Measurements from ENCODE around the gene COPS3.
A peak's percentile ranks its signal among the peaks of the same experiment; 100 is the strongest.
"Not testable (repeated sequence)": the region's sequence is repeated elsewhere in the genome, so short reads cannot be mapped to it uniquely, and the experiment has no call there.

The COPS3 gene

GRCh38 chr17:17279316-17279715, 1.7 kb downstream of the COPS3 start:
- no peak for DNase-seq (ENCODE audit: low read depth, low spot score)
- Histone ChIP-seq H3K9me3 (ENCODE audit: insufficient read depth, low read length) (no peaks in the 10 kb centered on the region), H3K4me3 (ENCODE audit: insufficient read length, low read depth) (peak overlapping the region; percentile 59), H3K4me1 (ENCODE audit: insufficient read depth, insufficient read length) (no peaks in the 10 kb centered on the region), H3K36me3 (ENCODE audit: insufficient read depth, insufficient read length, low read length) (peaks cover 31% of the 10 kb centered on the region), H3K9ac (ENCODE audit: insufficient read length, low read depth) (peak overlapping the region; percentile 44), H3K27me3 (ENCODE audit: insufficient read depth, insufficient read length) (no peaks in the 10 kb centered on the region)
- TF ChIP-seq ZNF274 (IDR thresholded peaks at IDR 0.05; ENCODE audit: low read depth, low read length): no peak
- TF ChIP-seq SUZ12 (IDR thresholded peaks at IDR 0.05; ENCODE audit: extremely low read depth, insufficient read depth, insufficient read length): no peak
- TF ChIP-seq YY1 (IDR thresholded peaks at IDR 0.05; ENCODE audit: insufficient read depth, insufficient read length): no peak

- H3K27me3 ChIP-seq (ENCODE audit: insufficient read depth, insufficient read length); DNase-seq (ENCODE audit: low read depth, low spot score); H3K9me3 ChIP-seq (ENCODE audit: insufficient read depth, low read length); H3K4me1 ChIP-seq (ENCODE audit: insufficient read depth, insufficient read length); H3K4me3 ChIP-seq (ENCODE audit: insufficient read length, low read depth); H3K9ac ChIP-seq (ENCODE audit: insufficient read length, low read depth): not testable (repeated sequence)
- H3K36me3 ChIP-seq (ENCODE audit: insufficient read depth, insufficient read length, low read length): peaks cover 48% of the 10 kb centered on the region
Measured at GRCh38 chr17:17277431-17277830, 3.6 kb downstream of the COPS3 start.

GRCh38 chr17:17275971-17276370, 5.1 kb downstream of the COPS3 start:
- Histone ChIP-seq H3K4me1 (ENCODE audit: insufficient read depth, insufficient read length) (no peaks in the 10 kb centered on the region), H3K4me3 (ENCODE audit: insufficient read length, low read depth) (no peak overlapping the region), H3K36me3 (ENCODE audit: insufficient read depth, insufficient read length, low read length) (peaks cover 54% of the 10 kb centered on the region), H3K9me3 (ENCODE audit: insufficient read depth, low read length) (no peaks in the 10 kb centered on the region), H3K27me3 (ENCODE audit: insufficient read depth, insufficient read length) (no peaks in the 10 kb centered on the region), H3K9ac (ENCODE audit: insufficient read length, low read depth) (no peak overlapping the region)
- no peak for TF ChIP-seq ZNF274 (IDR thresholded peaks at IDR 0.05; ENCODE audit: low read depth, low read length)
- TF ChIP-seq YY1 (IDR thresholded peaks at IDR 0.05; ENCODE audit: insufficient read depth, insufficient read length): no peak
- no peak for TF ChIP-seq SUZ12 (IDR thresholded peaks at IDR 0.05; ENCODE audit: extremely low read depth, insufficient read depth, insufficient read length)
- no peak for DNase-seq (ENCODE audit: low read depth, low spot score)

- peak; percentile 5 for DNase-seq (ENCODE audit: low read depth, low spot score)
- H3K9ac ChIP-seq (ENCODE audit: insufficient read length, low read depth): no peak overlapping the region
- no peak for TF ChIP-seq ZNF274 (IDR thresholded peaks at IDR 0.05; ENCODE audit: low read depth, low read length)
- no peak for TF ChIP-seq YY1 (IDR thresholded peaks at IDR 0.05; ENCODE audit: insufficient read depth, insufficient read length)
- no peak for TF ChIP-seq SUZ12 (IDR thresholded peaks at IDR 0.05; ENCODE audit: extremely low read depth, insufficient read depth, insufficient read length)
- no peaks in the 10 kb centered on the region for H3K4me1 ChIP-seq (ENCODE audit: insufficient read depth, insufficient read length)
- H3K36me3 ChIP-seq (ENCODE audit: insufficient read depth, insufficient read length, low read length): peaks cover 63% of the 10 kb centered on the region
- H3K9me3 ChIP-seq (ENCODE audit: insufficient read depth, low read length): no peaks in the 10 kb centered on the region
- no peaks in the 10 kb centered on the region for H3K27me3 ChIP-seq (ENCODE audit: insufficient read depth, insufficient read length)
- H3K4me3 ChIP-seq (ENCODE audit: insufficient read length, low read depth): no peak overlapping the region
Measured at GRCh38 chr17:17269926-17270773, 10.9 kb downstream of the COPS3 start.

- Histone ChIP-seq H3K4me3 (ENCODE audit: insufficient read length, low read depth) (no peak overlapping the region), H3K4me1 (ENCODE audit: insufficient read depth, insufficient read length) (no peaks in the 10 kb centered on the region), H3K27me3 (ENCODE audit: insufficient read depth, insufficient read length) (no peaks in the 10 kb centered on the region), H3K36me3 (ENCODE audit: insufficient read depth, insufficient read length, low read length) (peaks cover 64% of the 10 kb centered on the region), H3K9ac (ENCODE audit: insufficient read length, low read depth) (no peak overlapping the region), H3K9me3 (ENCODE audit: insufficient read depth, low read length) (no peaks in the 10 kb centered on the region)
- TF ChIP-seq SUZ12 (IDR thresholded peaks at IDR 0.05; ENCODE audit: extremely low read depth, insufficient read depth, insufficient read length) (no peak), YY1 (IDR thresholded peaks at IDR 0.05; ENCODE audit: insufficient read depth, insufficient read length) (no peak), ZNF274 (IDR thresholded peaks at IDR 0.05; ENCODE audit: low read depth, low read length) (no peak)
- no peak for DNase-seq (ENCODE audit: low read depth, low spot score)
Measured at GRCh38 chr17:17264430-17264829, 16.6 kb downstream of the COPS3 start.

- Histone ChIP-seq H3K4me1 (ENCODE audit: insufficient read depth, insufficient read length) (no peaks in the 10 kb centered on the region), H3K27me3 (ENCODE audit: insufficient read depth, insufficient read length) (no peaks in the 10 kb centered on the region), H3K9me3 (ENCODE audit: insufficient read depth, low read length) (no peaks in the 10 kb centered on the region), H3K9ac (ENCODE audit: insufficient read length, low read depth) (no peak overlapping the region), H3K36me3 (ENCODE audit: insufficient read depth, insufficient read length, low read length) (peaks cover 61% of the 10 kb centered on the region), H3K4me3 (ENCODE audit: insufficient read length, low read depth) (no peak overlapping the region)
- TF ChIP-seq ZNF274 (IDR thresholded peaks at IDR 0.05; ENCODE audit: low read depth, low read length) (no peak), YY1 (IDR thresholded peaks at IDR 0.05; ENCODE audit: insufficient read depth, insufficient read length) (no peak), SUZ12 (IDR thresholded peaks at IDR 0.05; ENCODE audit: extremely low read depth, insufficient read depth, insufficient read length) (no peak)
- no peak for DNase-seq (ENCODE audit: low read depth, low spot score)
Measured at GRCh38 chr17:17258998-17259397, 22.0 kb downstream of the COPS3 start.

- H3K9ac ChIP-seq (ENCODE audit: insufficient read length, low read depth): no peak overlapping the region
- peaks cover 65% of the 10 kb centered on the region for H3K36me3 ChIP-seq (ENCODE audit: insufficient read depth, insufficient read length, low read length)
Measured at GRCh38 chr17:17258011-17258410, 23.0 kb downstream of the COPS3 start.

More at GRCh38 chr17:17258011-17258410, 23.0 kb downstream of the COPS3 start:
- Histone ChIP-seq H3K4me3 (ENCODE audit: insufficient read length, low read depth) (no peak overlapping the region), H3K9me3 (ENCODE audit: insufficient read depth, low read length) (no peaks in the 10 kb centered on the region), H3K4me1 (ENCODE audit: insufficient read depth, insufficient read length) (no peaks in the 10 kb centered on the region), H3K27me3 (ENCODE audit: insufficient read depth, insufficient read length) (no peaks in the 10 kb centered on the region)
- no peak for TF ChIP-seq SUZ12 (IDR thresholded peaks at IDR 0.05; ENCODE audit: extremely low read depth, insufficient read depth, insufficient read length)
- no peak for TF ChIP-seq YY1 (IDR thresholded peaks at IDR 0.05; ENCODE audit: insufficient read depth, insufficient read length)
- TF ChIP-seq ZNF274 (IDR thresholded peaks at IDR 0.05; ENCODE audit: low read depth, low read length): no peak
- DNase-seq (ENCODE audit: low read depth, low spot score): no peak
